HEK293T (cell line): ENCODE measurements around the gene KCNQ1OT1.

Experiments
- ELF4 ChIP-seq: fragments of 450-650 bp; IDR thresholded peaks from 2 replicates; pipeline ENCODE4 v1.6.1; 2017; ENCODE audit warnings: antibody characterized with exemption
- FOXK2 ChIP-seq: fragments of 450-650 bp; IDR thresholded peaks from 2 replicates; pipeline ENCODE4 v1.6.1; 2016; ENCODE audit warnings: mild to moderate bottlenecking
- TARDBP ChIP-seq: fragments of 450-650 bp; IDR thresholded peaks from 2 replicates; pipeline ENCODE4 v1.6.1; 2016

DNA sequence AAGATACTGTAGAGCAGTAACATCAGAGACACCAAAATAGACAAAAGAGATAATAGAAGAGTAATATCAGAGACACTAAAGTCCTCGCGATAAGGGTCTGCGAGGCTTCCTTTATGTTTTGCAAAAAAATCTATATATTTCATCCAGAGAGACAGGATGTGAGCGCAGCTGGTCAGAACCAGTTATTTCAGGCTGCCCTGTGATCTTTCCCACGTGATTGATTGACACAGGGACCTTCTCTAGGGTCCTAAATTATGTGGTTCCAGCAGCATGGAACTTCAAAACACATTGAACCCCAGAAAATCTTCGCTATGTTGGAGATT lies 136.9 kb downstream of the KCNQ1OT1 start:
- TF ChIP-seq TARDBP (no peak), FOXK2 (no peak), ELF4 (no peak)
